Measurements from ENCODE around the gene SBF1. TPM values are rescaled to one million over a fixed set of nuclear protein-coding genes. Genes with fewer than 3 reads are reported as not detected.

SBF1 gene
- total and polyA plus RNA-seq, 4 donors = 8.3 to 37.6 (median 16.4) TPM

DNA sequence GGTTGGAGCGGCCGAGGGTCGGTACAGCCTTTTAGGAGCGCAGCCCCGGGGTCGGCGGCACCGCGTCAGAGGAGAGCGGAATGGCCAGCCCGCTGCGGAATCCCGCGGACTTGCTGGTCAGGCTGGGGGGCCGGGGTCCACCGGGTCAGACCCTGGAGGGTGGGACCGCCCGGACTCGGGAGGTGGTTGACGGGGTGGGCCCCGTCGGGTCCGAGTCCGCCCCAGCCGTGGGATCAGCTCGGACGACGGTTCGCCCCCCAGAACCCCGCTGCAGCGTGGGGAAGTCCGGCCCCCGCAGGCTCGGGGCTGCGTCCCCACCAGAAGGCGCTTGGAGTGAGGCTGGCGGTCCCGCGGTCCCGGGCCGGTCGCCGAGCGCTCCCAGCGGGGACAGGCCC is 6.2 kb upstream of the SBF1 start:
- TF ChIP-seq RXRA (IDR thresholded peaks at IDR 0.05) = no peak
- TF ChIP-seq, protein P1, sequence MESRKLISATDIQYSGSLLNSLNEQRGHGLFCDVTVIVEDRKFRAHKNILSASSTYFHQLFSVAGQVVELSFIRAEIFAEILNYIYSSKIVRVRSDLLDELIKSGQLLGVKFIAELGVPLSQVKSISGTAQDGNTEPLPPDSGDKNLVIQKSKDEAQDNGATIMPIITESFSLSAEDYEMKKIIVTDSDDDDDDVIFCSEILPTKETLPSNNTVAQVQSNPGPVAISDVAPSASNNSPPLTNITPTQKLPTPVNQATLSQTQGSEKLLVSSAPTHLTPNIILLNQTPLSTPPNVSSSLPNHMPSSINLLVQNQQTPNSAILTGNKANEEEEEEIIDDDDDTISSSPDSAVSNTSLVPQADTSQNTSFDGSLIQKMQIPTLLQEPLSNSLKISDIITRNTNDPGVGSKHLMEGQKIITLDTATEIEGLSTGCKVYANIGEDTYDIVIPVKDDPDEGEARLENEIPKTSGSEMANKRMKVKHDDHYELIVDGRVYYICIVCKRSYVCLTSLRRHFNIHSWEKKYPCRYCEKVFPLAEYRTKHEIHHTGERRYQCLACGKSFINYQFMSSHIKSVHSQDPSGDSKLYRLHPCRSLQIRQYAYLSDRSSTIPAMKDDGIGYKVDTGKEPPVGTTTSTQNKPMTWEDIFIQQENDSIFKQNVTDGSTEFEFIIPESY (IDR thresholded peaks at IDR 0.05) = no peak
- no peak for TF ChIP-seq TAF1 (conservative IDR thresholded peaks at IDR 0.05)
- TF ChIP-seq EGR1 (IDR thresholded peaks at IDR 0.05; ENCODE audit: low read depth in 2 of 2) = no peak
- TF ChIP-seq FOXA2 (IDR thresholded peaks at IDR 0.05) = no peak
- TF ChIP-seq YY1 (IDR thresholded peaks at IDR 0.05) = no peak
- TF ChIP-seq, protein P2, sequence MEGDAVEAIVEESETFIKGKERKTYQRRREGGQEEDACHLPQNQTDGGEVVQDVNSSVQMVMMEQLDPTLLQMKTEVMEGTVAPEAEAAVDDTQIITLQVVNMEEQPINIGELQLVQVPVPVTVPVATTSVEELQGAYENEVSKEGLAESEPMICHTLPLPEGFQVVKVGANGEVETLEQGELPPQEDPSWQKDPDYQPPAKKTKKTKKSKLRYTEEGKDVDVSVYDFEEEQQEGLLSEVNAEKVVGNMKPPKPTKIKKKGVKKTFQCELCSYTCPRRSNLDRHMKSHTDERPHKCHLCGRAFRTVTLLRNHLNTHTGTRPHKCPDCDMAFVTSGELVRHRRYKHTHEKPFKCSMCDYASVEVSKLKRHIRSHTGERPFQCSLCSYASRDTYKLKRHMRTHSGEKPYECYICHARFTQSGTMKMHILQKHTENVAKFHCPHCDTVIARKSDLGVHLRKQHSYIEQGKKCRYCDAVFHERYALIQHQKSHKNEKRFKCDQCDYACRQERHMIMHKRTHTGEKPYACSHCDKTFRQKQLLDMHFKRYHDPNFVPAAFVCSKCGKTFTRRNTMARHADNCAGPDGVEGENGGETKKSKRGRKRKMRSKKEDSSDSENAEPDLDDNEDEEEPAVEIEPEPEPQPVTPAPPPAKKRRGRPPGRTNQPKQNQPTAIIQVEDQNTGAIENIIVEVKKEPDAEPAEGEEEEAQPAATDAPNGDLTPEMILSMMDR (IDR thresholded peaks at IDR 0.05; ENCODE audit: low read depth, low read length, missing input control) = no peak
- TF ChIP-seq, protein P3, sequence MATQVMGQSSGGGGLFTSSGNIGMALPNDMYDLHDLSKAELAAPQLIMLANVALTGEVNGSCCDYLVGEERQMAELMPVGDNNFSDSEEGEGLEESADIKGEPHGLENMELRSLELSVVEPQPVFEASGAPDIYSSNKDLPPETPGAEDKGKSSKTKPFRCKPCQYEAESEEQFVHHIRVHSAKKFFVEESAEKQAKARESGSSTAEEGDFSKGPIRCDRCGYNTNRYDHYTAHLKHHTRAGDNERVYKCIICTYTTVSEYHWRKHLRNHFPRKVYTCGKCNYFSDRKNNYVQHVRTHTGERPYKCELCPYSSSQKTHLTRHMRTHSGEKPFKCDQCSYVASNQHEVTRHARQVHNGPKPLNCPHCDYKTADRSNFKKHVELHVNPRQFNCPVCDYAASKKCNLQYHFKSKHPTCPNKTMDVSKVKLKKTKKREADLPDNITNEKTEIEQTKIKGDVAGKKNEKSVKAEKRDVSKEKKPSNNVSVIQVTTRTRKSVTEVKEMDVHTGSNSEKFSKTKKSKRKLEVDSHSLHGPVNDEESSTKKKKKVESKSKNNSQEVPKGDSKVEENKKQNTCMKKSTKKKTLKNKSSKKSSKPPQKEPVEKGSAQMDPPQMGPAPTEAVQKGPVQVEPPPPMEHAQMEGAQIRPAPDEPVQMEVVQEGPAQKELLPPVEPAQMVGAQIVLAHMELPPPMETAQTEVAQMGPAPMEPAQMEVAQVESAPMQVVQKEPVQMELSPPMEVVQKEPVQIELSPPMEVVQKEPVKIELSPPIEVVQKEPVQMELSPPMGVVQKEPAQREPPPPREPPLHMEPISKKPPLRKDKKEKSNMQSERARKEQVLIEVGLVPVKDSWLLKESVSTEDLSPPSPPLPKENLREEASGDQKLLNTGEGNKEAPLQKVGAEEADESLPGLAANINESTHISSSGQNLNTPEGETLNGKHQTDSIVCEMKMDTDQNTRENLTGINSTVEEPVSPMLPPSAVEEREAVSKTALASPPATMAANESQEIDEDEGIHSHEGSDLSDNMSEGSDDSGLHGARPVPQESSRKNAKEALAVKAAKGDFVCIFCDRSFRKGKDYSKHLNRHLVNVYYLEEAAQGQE (IDR thresholded peaks at IDR 0.05) = no peak

DNA sequence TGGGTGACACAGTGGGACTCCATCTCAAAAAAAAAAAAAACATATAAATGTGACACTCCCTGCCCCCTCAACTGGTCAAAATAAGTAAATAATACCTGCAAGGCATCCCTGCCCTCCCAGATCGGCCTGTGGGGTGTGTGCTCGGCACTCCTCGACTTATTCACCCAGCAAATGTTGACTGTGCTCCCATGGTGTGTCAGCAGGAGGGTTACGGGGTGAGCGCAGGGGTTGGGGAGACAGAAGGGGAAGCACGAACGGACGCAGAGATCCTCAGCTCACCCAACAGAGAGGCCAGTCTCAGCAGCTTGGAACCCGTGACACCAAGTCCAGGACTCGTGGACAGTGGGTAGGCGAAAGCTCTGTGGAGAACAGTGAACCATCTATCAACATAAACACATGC is 4.9 kb upstream of the SBF1 start:
- no peak for DNase-seq (ENCODE audit: low spot score)

More for the DNA sequence above, 6.2 kb upstream of the SBF1 start:
- H3K9me3 ChIP-seq (ENCODE audit: control insufficient read depth in 4 of 4, low read length in 3 of 4) = no peaks in the 10 kb centered on the region
- DNase-seq (ENCODE audit: low spot score) = no peak
- H3K36me3 ChIP-seq (ENCODE audit: control insufficient read depth in 4 of 4, insufficient read depth in 3 of 4, low read depth in 1 of 4, low read length in 3 of 4) = peaks cover 0 to 1% (median 0%) of the 10 kb centered on the region in 4 donors
- no peaks in the 10 kb centered on the region for H3K27me3 ChIP-seq (ENCODE audit: control insufficient read depth in 4 of 4, insufficient read depth in 4 of 4, low read length in 3 of 4)
- no peak overlapping the region for H3K9ac ChIP-seq (ENCODE audit: low read depth in 1 of 2, low read length in 2 of 2)
- peak overlapping the region in 1 of 3 donors; percentile 66 for H3K4me3 ChIP-seq (ENCODE audit: low read depth in 1 of 3, low read length in 3 of 3)
- no peak overlapping the region for H3K27ac ChIP-seq (ENCODE audit: low read depth in 1 of 2, low read length in 2 of 2)
- H3K4me1 ChIP-seq (ENCODE audit: control insufficient read depth in 4 of 4, insufficient read depth in 4 of 4, low read length in 3 of 4) = peaks cover 0 to 27% (median 8%) of the 10 kb centered on the region in 4 donors
- 7% methylated on average over 45 of the region's 45 CpGs for WGBS

More for the DNA sequence above, 4.9 kb upstream of the SBF1 start:
- Histone ChIP-seq H3K4me1 (ENCODE audit: control insufficient read depth in 4 of 4, insufficient read depth in 4 of 4, low read length in 3 of 4) (peaks cover 4 to 27% (median 7%) of the 10 kb centered on the region in 4 donors), H3K36me3 (ENCODE audit: control insufficient read depth in 4 of 4, insufficient read depth in 3 of 4, low read depth in 1 of 4, low read length in 3 of 4) (peaks cover 0 to 1% (median 0%) of the 10 kb centered on the region in 4 donors), H3K9ac (ENCODE audit: low read depth in 1 of 2, low read length in 2 of 2) (no peak overlapping the region), H3K27ac (ENCODE audit: low read depth in 1 of 2, low read length in 2 of 2) (no peak overlapping the region), H3K27me3 (ENCODE audit: control insufficient read depth in 4 of 4, insufficient read depth in 4 of 4, low read length in 3 of 4) (no peaks in the 10 kb centered on the region), H3K9me3 (ENCODE audit: control insufficient read depth in 4 of 4, low read length in 3 of 4) (no peaks in the 10 kb centered on the region), H3K4me3 (ENCODE audit: low read depth in 1 of 3, low read length in 3 of 3) (no peak overlapping the region)
- TF ChIP-seq HNF4G (IDR thresholded peaks at IDR 0.05) = no peak
- no peak for TF ChIP-seq FOXA1 (IDR thresholded peaks at IDR 0.05)
- no peak for TF ChIP-seq GABPA (IDR thresholded peaks at IDR 0.05 in 1 of 2, conservative IDR thresholded peaks at IDR 0.05 in 1 of 2)
- TF ChIP-seq, protein P1 (IDR thresholded peaks at IDR 0.05) = no peak
- TF ChIP-seq, protein P2 (IDR thresholded peaks at IDR 0.05; ENCODE audit: low read depth, low read length, missing input control) = no peak
- TF ChIP-seq, protein P4, sequence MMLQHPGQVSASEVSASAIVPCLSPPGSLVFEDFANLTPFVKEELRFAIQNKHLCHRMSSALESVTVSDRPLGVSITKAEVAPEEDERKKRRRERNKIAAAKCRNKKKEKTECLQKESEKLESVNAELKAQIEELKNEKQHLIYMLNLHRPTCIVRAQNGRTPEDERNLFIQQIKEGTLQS (IDR thresholded peaks at IDR 0.05) = no peak
- TF ChIP-seq RXRA (IDR thresholded peaks at IDR 0.05) = no peak
- 72% methylated on average over 11 of the region's 11 CpGs for WGBS
